Measurements from ENCODE around the gene NOVA1. TPM values are rescaled to one million over a fixed set of nuclear protein-coding genes. Genes with fewer than 3 reads are reported as not detected.

The NOVA1 gene
- total RNA-seq, 1 experiment from 2014 or later = not detected

DNA sequence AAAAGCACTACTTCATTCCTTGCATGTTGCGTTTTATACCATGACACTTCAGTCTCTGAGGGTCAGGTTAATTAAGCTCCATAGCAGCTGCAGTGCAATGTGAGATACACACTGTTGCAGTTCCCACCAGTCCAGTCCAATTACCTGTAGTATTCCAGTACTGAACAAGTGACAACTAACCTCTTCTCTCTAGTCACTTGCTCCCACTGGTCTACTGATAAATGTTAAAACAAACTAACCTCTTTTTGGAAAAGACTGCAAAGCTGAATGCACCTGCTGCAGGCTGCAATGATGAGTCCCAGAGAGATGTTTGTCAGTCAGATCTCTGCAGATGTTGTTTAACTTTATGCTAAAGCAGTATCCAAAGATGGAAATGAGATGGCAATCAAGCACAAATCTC is 7.9 kb downstream of the NOVA1 start:
- no peaks in the 10 kb centered on the region for H3K79me2 ChIP-seq (ENCODE audit: insufficient read depth, low read length)
- POLR2A ChIA-PET = no interaction called here

GRCh38 chr14:26577711-26578110 is 20.1 kb downstream of the NOVA1 start:
- Histone ChIP-seq H3K9ac (ENCODE audit: low read length) (no peak overlapping the region), H3K9me3 (ENCODE audit: control insufficient read depth in 1 of 2, insufficient read depth in 1 of 2, low read depth in 1 of 2, low read length in 2 of 2) (peaks cover 7 to 10% of the 10 kb centered on the region in 2 experiments; a peak in 1 of 4 replicates), H3K36me3 (ENCODE audit: control insufficient read depth in 1 of 2, insufficient read depth in 2 of 2, low read length in 2 of 2) (no peaks in the 10 kb centered on the region), H3K4me1 (ENCODE audit: control insufficient read depth in 1 of 2, insufficient read depth in 2 of 2, low read length in 2 of 2) (no peaks in the 10 kb centered on the region), H3K79me2 (ENCODE audit: insufficient read depth, low read length) (no peaks in the 10 kb centered on the region), H3K9me2 (ENCODE audit: insufficient read depth) (no peaks in the 10 kb centered on the region), H4K20me1 (ENCODE audit: insufficient read depth) (no peaks in the 10 kb centered on the region), H3K27ac (ENCODE audit: low read depth, low read length) (no peak overlapping the region), H2AFZ (ENCODE audit: low read depth, low read length, poor library complexity, severe bottlenecking) (no peak overlapping the region), H3K4me3 (replicated peaks in 1 of 2; ENCODE audit: low read depth in 1 of 2, low read length in 2 of 2) (no peak overlapping the region), H3K4me2 (ENCODE audit: low read length) (no peak overlapping the region), H3K27me3 (ENCODE audit: insufficient read depth, low read length) (no peaks in the 10 kb centered on the region)
- BruUV-seq (replicated peaks) = no TSS peak
- ChIA-PET RAD21 (ENCODE audit: low non-redundant PET in 1 of 2, low total read pairs in 2 of 2, uncharacterized antibody in 2 of 2, unreplicated experiment in 2 of 2) (no interaction called here), CTCF (no interaction called here), POLR2A (no interaction called here)
- TF ChIP-seq TCF7L2 (IDR thresholded peaks at IDR 0.05; ENCODE audit: borderline replicate concordance, extremely low read depth, insufficient read depth, insufficient read length) = no peak
- no peak for TF ChIP-seq EZH2phosphoT487 (IDR thresholded peaks at IDR 0.05; ENCODE audit: borderline replicate concordance)
- TF ChIP-seq CEBPB (IDR thresholded peaks at IDR 0.05; ENCODE audit: low read depth) = no peak
- TF ChIP-seq, protein P1, sequence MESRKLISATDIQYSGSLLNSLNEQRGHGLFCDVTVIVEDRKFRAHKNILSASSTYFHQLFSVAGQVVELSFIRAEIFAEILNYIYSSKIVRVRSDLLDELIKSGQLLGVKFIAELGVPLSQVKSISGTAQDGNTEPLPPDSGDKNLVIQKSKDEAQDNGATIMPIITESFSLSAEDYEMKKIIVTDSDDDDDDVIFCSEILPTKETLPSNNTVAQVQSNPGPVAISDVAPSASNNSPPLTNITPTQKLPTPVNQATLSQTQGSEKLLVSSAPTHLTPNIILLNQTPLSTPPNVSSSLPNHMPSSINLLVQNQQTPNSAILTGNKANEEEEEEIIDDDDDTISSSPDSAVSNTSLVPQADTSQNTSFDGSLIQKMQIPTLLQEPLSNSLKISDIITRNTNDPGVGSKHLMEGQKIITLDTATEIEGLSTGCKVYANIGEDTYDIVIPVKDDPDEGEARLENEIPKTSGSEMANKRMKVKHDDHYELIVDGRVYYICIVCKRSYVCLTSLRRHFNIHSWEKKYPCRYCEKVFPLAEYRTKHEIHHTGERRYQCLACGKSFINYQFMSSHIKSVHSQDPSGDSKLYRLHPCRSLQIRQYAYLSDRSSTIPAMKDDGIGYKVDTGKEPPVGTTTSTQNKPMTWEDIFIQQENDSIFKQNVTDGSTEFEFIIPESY (IDR thresholded peaks at IDR 0.05; ENCODE audit: extremely low read depth, insufficient replicate concordance, low read length) = no peak
- TF ChIP-seq, protein P2, sequence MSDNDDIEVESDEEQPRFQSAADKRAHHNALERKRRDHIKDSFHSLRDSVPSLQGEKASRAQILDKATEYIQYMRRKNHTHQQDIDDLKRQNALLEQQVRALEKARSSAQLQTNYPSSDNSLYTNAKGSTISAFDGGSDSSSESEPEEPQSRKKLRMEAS (IDR thresholded peaks at IDR 0.05) = no peak
- TF ChIP-seq JUND (IDR thresholded peaks at IDR 0.05) = no peak
- intact Hi-C loops (cut with micrococcal nuclease) = no loop called here
- DNase-seq (ENCODE audit: low read depth, low spot score) (no peak), ATAC-seq (no peak)

More for the DNA sequence above, 7.9 kb downstream of the NOVA1 start:
- H3K4me3 ChIP-seq (replicated peaks in 1 of 2; ENCODE audit: low read depth in 1 of 2, low read length in 2 of 2) = no peak overlapping the region
- H3K9ac ChIP-seq (ENCODE audit: low read length) = no peak overlapping the region
- H4K20me1 ChIP-seq (ENCODE audit: insufficient read depth) = no peaks in the 10 kb centered on the region
- H3K9me2 ChIP-seq (ENCODE audit: insufficient read depth) = no peaks in the 10 kb centered on the region
- no peak overlapping the region for H2AFZ ChIP-seq (ENCODE audit: low read depth, low read length, poor library complexity, severe bottlenecking)
- no TSS peak for BruUV-seq (replicated peaks)
- no peaks in the 10 kb centered on the region for H3K4me1 ChIP-seq (ENCODE audit: control insufficient read depth in 1 of 2, insufficient read depth in 2 of 2, low read length in 2 of 2)
- no peak for TF ChIP-seq ELF1 (IDR thresholded peaks at IDR 0.05; ENCODE audit: borderline replicate concordance, low read depth)
- TF ChIP-seq YY1 (IDR thresholded peaks at IDR 0.05; ENCODE audit: extremely low read depth, insufficient replicate concordance, low read depth, low read length) = no peak
- intact Hi-C loops (cut with micrococcal nuclease) = no loop called here
- CTCF ChIA-PET = no interaction called here
- no peak overlapping the region for H3K4me2 ChIP-seq (ENCODE audit: low read length)
- H3K9me3 ChIP-seq (ENCODE audit: control insufficient read depth in 1 of 2, insufficient read depth in 1 of 2, low read depth in 1 of 2, low read length in 2 of 2) = peaks cover 10 to 19% of the 10 kb centered on the region in 2 experiments
- no peak for ATAC-seq
- DNase-seq (ENCODE audit: low read depth, low spot score) = no peak
- H3K36me3 ChIP-seq (ENCODE audit: control insufficient read depth in 1 of 2, insufficient read depth in 2 of 2, low read length in 2 of 2) = no peaks in the 10 kb centered on the region
- RAD21 ChIA-PET (ENCODE audit: low non-redundant PET in 1 of 2, low total read pairs in 2 of 2, uncharacterized antibody in 2 of 2, unreplicated experiment in 2 of 2) = no interaction called here
- H3K27ac ChIP-seq (ENCODE audit: low read depth, low read length) = no peak overlapping the region
- H3K27me3 ChIP-seq (ENCODE audit: insufficient read depth, low read length) = no peaks in the 10 kb centered on the region

Data from HCT116 (cell line).